Measurements from ENCODE around the gene DNASE1L3.

The DNASE1L3 gene

DNA sequence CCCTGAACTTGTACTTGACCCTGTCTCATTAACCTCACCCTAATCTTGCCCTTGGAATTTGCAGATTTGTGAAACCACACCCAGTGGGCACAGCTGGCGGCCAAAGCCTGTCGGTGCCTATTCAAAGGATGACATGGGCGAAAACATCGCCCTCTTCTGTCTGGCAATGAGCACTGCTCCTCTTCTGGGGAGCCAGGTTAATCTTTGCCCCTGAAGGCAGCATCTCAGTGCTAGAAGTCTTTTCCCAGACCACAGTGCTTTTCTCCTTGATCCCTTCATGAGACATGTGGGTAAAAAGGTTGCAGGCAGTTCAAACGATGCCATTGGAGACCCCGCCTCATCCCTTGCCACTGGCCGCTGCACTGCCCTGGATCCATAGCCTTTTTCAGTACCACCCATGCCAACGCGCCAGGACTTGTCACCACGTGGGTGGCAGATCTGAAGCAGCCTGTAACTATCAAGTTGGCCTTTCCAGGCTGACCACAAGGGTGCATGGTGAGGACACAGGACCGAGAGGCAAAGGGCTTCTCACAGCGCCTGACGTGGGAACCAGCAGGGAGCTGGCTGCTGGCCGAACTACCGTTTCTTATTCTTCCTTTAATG is 6.5 kb upstream of the DNASE1L3 start:
- Histone ChIP-seq H3K9me3 (ENCODE audit: insufficient read depth, low read length) (no peaks in the 10 kb centered on the region), H3K36me3 (ENCODE audit: insufficient read depth, insufficient read length, low read length) (no peaks in the 10 kb centered on the region), H3K4me1 (ENCODE audit: insufficient read depth, insufficient read length) (peaks cover 2% of the 10 kb centered on the region), H3K9ac (ENCODE audit: insufficient read length, low read depth) (no peak overlapping the region), H3K4me3 (ENCODE audit: insufficient read length, low read depth) (no peak overlapping the region), H3K27me3 (ENCODE audit: insufficient read depth, insufficient read length) (no peaks in the 10 kb centered on the region)
- TF ChIP-seq SUZ12 (IDR thresholded peaks at IDR 0.05; ENCODE audit: extremely low read depth, insufficient read depth, insufficient read length), result no peak
- TF ChIP-seq ZNF274 (IDR thresholded peaks at IDR 0.05; ENCODE audit: low read depth, low read length), result no peak
- TF ChIP-seq YY1 (IDR thresholded peaks at IDR 0.05; ENCODE audit: insufficient read depth, insufficient read length), result no peak
- peak; percentile 66 for DNase-seq (ENCODE audit: low read depth, low spot score)

DNA sequence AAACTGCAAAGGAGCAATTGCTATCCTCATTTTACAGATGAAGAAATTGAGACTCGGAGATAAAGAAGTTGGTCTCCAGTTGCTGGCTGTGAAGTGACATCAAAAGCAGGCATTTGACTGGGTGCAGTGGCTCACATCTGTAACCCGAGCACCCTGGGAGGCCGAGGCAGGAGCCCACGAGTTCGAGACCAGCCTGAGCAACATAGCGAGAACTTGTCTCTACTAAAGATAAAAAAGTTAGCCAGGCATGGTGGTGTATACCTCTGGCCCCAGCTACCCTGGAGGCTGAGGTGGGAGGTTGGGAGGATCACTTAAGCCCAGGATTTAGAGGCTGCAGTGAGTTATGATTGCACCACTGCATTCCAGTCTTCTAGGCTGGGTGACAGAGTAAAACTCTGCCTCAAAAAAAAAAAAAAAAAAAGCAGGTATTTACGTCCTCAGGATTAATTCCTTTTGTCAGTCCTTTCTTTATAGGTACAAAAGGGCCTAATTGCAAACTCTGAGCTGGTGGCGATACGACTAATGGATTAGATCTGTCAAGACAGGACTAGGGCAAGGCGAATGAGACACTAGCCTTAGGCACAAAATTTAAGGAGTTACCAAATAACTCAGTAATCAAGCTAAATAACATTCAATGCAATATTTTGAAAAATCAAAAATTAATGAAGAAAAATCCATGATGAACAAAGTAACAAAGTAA is 5.9 kb upstream of the DNASE1L3 start:
- no peaks in the 10 kb centered on the region for H3K9me3 ChIP-seq (ENCODE audit: insufficient read depth, low read length)
- H3K4me1 ChIP-seq (ENCODE audit: insufficient read depth, insufficient read length), result peaks cover 2% of the 10 kb centered on the region
- TF ChIP-seq SUZ12 (IDR thresholded peaks at IDR 0.05; ENCODE audit: extremely low read depth, insufficient read depth, insufficient read length), result no peak
- no peak for TF ChIP-seq ZNF274 (IDR thresholded peaks at IDR 0.05; ENCODE audit: low read depth, low read length)
- TF ChIP-seq YY1 (IDR thresholded peaks at IDR 0.05; ENCODE audit: insufficient read depth, insufficient read length), result no peak
- no peaks in the 10 kb centered on the region for H3K36me3 ChIP-seq (ENCODE audit: insufficient read depth, insufficient read length, low read length)
- no peak for DNase-seq (ENCODE audit: low read depth, low spot score)
- no peak overlapping the region for H3K9ac ChIP-seq (ENCODE audit: insufficient read length, low read depth)
- H3K27me3 ChIP-seq (ENCODE audit: insufficient read depth, insufficient read length), result no peaks in the 10 kb centered on the region
- no peak overlapping the region for H3K4me3 ChIP-seq (ENCODE audit: insufficient read length, low read depth)

DNA sequence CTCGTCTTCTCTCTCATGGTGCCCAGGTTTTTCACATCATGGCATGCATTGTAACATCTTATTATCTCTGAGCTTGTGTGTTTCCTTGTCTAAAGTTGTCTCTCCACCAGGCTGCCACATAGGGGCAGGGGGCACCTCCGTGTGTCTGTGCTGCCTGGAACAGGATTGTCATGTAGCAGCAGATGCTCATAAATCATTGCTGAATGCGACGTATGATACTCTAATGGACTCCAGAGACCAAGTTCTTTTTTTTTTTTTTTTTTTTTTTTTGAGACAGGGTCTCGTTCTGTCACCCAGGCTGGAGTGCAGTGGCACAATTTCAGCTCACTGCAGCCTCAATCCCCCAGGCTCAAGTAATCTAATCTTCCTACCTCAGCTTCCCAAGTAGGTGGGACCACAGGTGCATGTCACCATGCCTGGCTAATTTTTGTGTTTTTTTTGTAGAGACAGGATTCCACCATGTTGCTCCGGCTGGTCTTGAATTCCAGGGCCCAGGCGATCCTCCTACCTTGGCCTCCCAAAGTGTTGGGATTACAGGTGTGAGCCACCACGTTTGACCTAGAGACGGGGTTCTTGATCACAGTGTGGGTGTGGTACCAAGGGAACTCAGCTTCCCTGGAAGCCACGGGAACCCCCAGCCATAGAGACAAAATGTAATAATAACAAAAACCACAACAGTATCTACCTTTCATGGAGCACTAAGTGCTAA is 4.7 kb upstream of the DNASE1L3 start:
- no peak for DNase-seq (ENCODE audit: low read depth, low spot score)
- TF ChIP-seq ZNF274 (IDR thresholded peaks at IDR 0.05; ENCODE audit: low read depth, low read length) (no peak), SUZ12 (IDR thresholded peaks at IDR 0.05; ENCODE audit: extremely low read depth, insufficient read depth, insufficient read length) (no peak), YY1 (IDR thresholded peaks at IDR 0.05; ENCODE audit: insufficient read depth, insufficient read length) (no peak)
- Histone ChIP-seq H3K9ac (ENCODE audit: insufficient read length, low read depth) (no peak overlapping the region), H3K9me3 (ENCODE audit: insufficient read depth, low read length) (no peaks in the 10 kb centered on the region), H3K4me3 (ENCODE audit: insufficient read length, low read depth) (no peak overlapping the region), H3K4me1 (ENCODE audit: insufficient read depth, insufficient read length) (peaks cover 2% of the 10 kb centered on the region), H3K36me3 (ENCODE audit: insufficient read depth, insufficient read length, low read length) (no peaks in the 10 kb centered on the region), H3K27me3 (ENCODE audit: insufficient read depth, insufficient read length) (no peaks in the 10 kb centered on the region)

GRCh38 chr3:58214484-58215316 is 3.9 kb upstream of the DNASE1L3 start:
- no peaks in the 10 kb centered on the region for H3K9me3 ChIP-seq (ENCODE audit: insufficient read depth, low read length)
- TF ChIP-seq SUZ12 (IDR thresholded peaks at IDR 0.05; ENCODE audit: extremely low read depth, insufficient read depth, insufficient read length), result no peak
- TF ChIP-seq ZNF274 (IDR thresholded peaks at IDR 0.05; ENCODE audit: low read depth, low read length), result no peak
- no peak for TF ChIP-seq YY1 (IDR thresholded peaks at IDR 0.05; ENCODE audit: insufficient read depth, insufficient read length)
- no peaks in the 10 kb centered on the region for H3K36me3 ChIP-seq (ENCODE audit: insufficient read depth, insufficient read length, low read length)
- no peak overlapping the region for H3K9ac ChIP-seq (ENCODE audit: insufficient read length, low read depth)
- no peaks in the 10 kb centered on the region for H3K27me3 ChIP-seq (ENCODE audit: insufficient read depth, insufficient read length)
- DNase-seq (ENCODE audit: low read depth, low spot score), result no peak
- peaks cover 2% of the 10 kb centered on the region for H3K4me1 ChIP-seq (ENCODE audit: insufficient read depth, insufficient read length)
- H3K4me3 ChIP-seq (ENCODE audit: insufficient read length, low read depth), result no peak overlapping the region

DNA sequence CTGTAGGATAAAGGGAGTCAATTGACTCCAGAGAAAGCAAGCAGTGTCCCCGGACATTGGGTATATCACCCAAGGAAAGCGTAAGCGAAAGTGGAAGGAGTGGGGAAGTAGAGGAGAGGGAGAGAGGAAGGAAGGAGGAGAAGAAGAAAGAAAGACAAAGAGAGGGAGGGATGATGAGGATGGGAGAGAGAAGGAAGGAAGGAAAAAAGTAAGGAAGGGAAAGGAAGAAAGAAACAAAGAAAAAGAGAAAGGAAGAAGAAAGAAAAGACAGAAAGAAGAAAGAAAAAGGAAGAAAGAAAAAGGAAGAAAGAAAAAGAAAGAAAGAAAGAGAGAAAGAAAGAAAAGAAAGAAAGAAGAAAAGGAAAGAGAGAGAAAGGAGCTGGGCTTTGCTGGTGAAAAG is 839 bp downstream of the DNASE1L3 start:
- no peaks in the 10 kb centered on the region for H3K27me3 ChIP-seq (ENCODE audit: insufficient read depth, insufficient read length)
- H3K36me3 ChIP-seq (ENCODE audit: insufficient read depth, insufficient read length, low read length), result no peaks in the 10 kb centered on the region
- TF ChIP-seq ZNF274 (IDR thresholded peaks at IDR 0.05; ENCODE audit: low read depth, low read length), result no peak
- no peak for TF ChIP-seq SUZ12 (IDR thresholded peaks at IDR 0.05; ENCODE audit: extremely low read depth, insufficient read depth, insufficient read length)
- TF ChIP-seq YY1 (IDR thresholded peaks at IDR 0.05; ENCODE audit: insufficient read depth, insufficient read length), result no peak
- no peaks in the 10 kb centered on the region for H3K9me3 ChIP-seq (ENCODE audit: insufficient read depth, low read length)
- H3K9ac ChIP-seq (ENCODE audit: insufficient read length, low read depth), result no peak overlapping the region
- no peak for DNase-seq (ENCODE audit: low read depth, low spot score)
- H3K4me3 ChIP-seq (ENCODE audit: insufficient read length, low read depth), result no peak overlapping the region
- H3K4me1 ChIP-seq (ENCODE audit: insufficient read depth, insufficient read length), result no peaks in the 10 kb centered on the region

DNA sequence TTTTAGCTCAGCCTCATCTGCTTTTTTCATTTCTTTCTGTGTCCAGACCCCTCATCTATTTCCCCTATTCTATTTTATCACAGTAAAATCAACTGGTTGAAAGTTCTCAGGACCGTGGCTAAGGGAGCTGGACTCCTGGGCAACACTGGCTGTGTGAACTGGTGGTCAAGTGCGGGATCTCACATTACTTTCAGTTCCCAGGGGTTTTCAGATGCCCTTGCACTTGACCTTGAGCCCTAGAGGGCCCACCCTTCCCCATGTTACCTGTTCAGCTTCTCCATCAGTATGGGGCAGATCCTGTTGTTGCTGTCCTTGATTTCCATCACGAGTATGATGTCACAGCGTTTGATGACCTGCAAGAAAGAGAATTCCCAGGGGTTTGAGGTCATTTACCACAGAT is 2.8 kb downstream of the DNASE1L3 start:
- H3K4me1 ChIP-seq (ENCODE audit: insufficient read depth, insufficient read length), result no peaks in the 10 kb centered on the region
- H3K9ac ChIP-seq (ENCODE audit: insufficient read length, low read depth), result no peak overlapping the region
- no peaks in the 10 kb centered on the region for H3K9me3 ChIP-seq (ENCODE audit: insufficient read depth, low read length)
- H3K27me3 ChIP-seq (ENCODE audit: insufficient read depth, insufficient read length), result no peaks in the 10 kb centered on the region
- H3K36me3 ChIP-seq (ENCODE audit: insufficient read depth, insufficient read length, low read length), result no peaks in the 10 kb centered on the region
- H3K4me3 ChIP-seq (ENCODE audit: insufficient read length, low read depth), result no peak overlapping the region
- no peak for DNase-seq (ENCODE audit: low read depth, low spot score)
- no peak for TF ChIP-seq YY1 (IDR thresholded peaks at IDR 0.05; ENCODE audit: insufficient read depth, insufficient read length)
- TF ChIP-seq ZNF274 (IDR thresholded peaks at IDR 0.05; ENCODE audit: low read depth, low read length), result no peak
